ENCODE results near the gene FAM131A. TPM values are rescaled to one million over a fixed set of nuclear protein-coding genes. Genes with fewer than 3 reads are reported as not detected.

Gene FAM131A
- total RNA-seq, 1 donor from 2014 or later, result 17.0 TPM

- peak in 1 of 2 donors; percentile 18 for ATAC-seq
- peaks cover 20% of the 10 kb centered on the region for H3K4me1 ChIP-seq
- no peak for TF ChIP-seq CTCF (IDR thresholded peaks at IDR 0.05)
- H3K27me3 ChIP-seq (ENCODE audit: low read depth), result peaks cover 28% of the 10 kb centered on the region
- intact Hi-C loops (cut with DNase I), result no loop called here
- no peak within 1 kb of the TSS for H3K27ac ChIP-seq
- DNase-seq, result no peak
- no peak within 1 kb of the TSS for H3K4me3 ChIP-seq
- no peaks in the 10 kb centered on the region for H3K9me3 ChIP-seq
- no peaks in the 10 kb centered on the region for H3K36me3 ChIP-seq
Measured at GRCh38 chr3:184377882-184378445, 40.6 kb downstream of the FAM131A start, which contains the start of gene THPO. THPO (minus strand) TSS chr3:184378207; CDS start chr3:184376259, 1,948 bp downstream.

- ATAC-seq (no peak), DNase-seq (no peak)
- H3K4me1 ChIP-seq, result peaks cover 20% of the 10 kb centered on the region
- H3K27me3 ChIP-seq (ENCODE audit: low read depth), result peaks cover 28% of the 10 kb centered on the region
- no peaks in the 10 kb centered on the region for H3K36me3 ChIP-seq
- H3K9me3 ChIP-seq, result no peaks in the 10 kb centered on the region
- no peak overlapping the region for H3K4me3 ChIP-seq
- intact Hi-C loops (cut with DNase I), result no loop called here
- peak overlapping the region; percentile 39 for H3K27ac ChIP-seq
- no peak for TF ChIP-seq CTCF (IDR thresholded peaks at IDR 0.05)
Measured at GRCh38 chr3:184378651-184379357, 41.4 kb downstream of the FAM131A start.

- Histone ChIP-seq H3K27ac (peak within 1 kb of the TSS; percentile 39), H3K9me3 (no peaks in the 10 kb centered on the region), H3K4me3 (peak within 1 kb of the TSS; percentile 53), H3K36me3 (no peaks in the 10 kb centered on the region), H3K27me3 (ENCODE audit: low read depth) (peaks cover 28% of the 10 kb centered on the region), H3K4me1 (peaks cover 20% of the 10 kb centered on the region)
- intact Hi-C loops (cut with DNase I), result no loop called here
- peak; percentile 3 to 4 for ATAC-seq
- TF ChIP-seq CTCF (IDR thresholded peaks at IDR 0.05), result no peak
- DNase-seq, result no peak
Measured at GRCh38 chr3:184379358-184380184, 42.2 kb downstream of the FAM131A start, which contains the start of gene CHRD. CHRD (plus strand) TSS chr3:184380054; CDS start chr3:184380319, 265 bp downstream.

GRCh38 chr3:184380185-184380626 is 42.8 kb downstream of the FAM131A start:
- peaks cover 20% of the 10 kb centered on the region for H3K4me1 ChIP-seq
- no peaks in the 10 kb centered on the region for H3K9me3 ChIP-seq
- ATAC-seq (peak; percentile 48 to 56), DNase-seq (peak; percentile 66)
- H3K36me3 ChIP-seq, result no peaks in the 10 kb centered on the region
- intact Hi-C loops (cut with DNase I), result no loop called here
- H3K27ac ChIP-seq, result no peak overlapping the region
- peak overlapping the region; percentile 53 for H3K4me3 ChIP-seq
- no peak for TF ChIP-seq CTCF (IDR thresholded peaks at IDR 0.05)
- peaks cover 28% of the 10 kb centered on the region for H3K27me3 ChIP-seq (ENCODE audit: low read depth)

- Histone ChIP-seq H3K4me1 (peaks cover 20% of the 10 kb centered on the region), H3K9me3 (no peaks in the 10 kb centered on the region), H3K4me3 (peak overlapping the region; percentile 53), H3K36me3 (no peaks in the 10 kb centered on the region), H3K27me3 (ENCODE audit: low read depth) (peaks cover 28% of the 10 kb centered on the region), H3K27ac (peak overlapping the region; percentile 0)
- peak; percentile 9 to 25 for ATAC-seq
- no peak for TF ChIP-seq CTCF (IDR thresholded peaks at IDR 0.05)
- intact Hi-C loops (cut with DNase I), result no loop called here
- DNase-seq, result no peak
Measured at GRCh38 chr3:184380627-184381260, 43.3 kb downstream of the FAM131A start.
